Spleen (tissue), 11 donors: ENCODE measurements around the gene MUSTN1. TPM values are rescaled to one million over a fixed set of nuclear protein-coding genes. Genes with fewer than 3 reads are reported as not detected.

ENCODE experiments used
- DNase-seq: peaks from one replicate; pipeline ENCODE4 v3.0.0-alpha.2; 2020
- H3K27ac ChIP-seq, 8 donors: fragments of 200-600 bp; sonication (generic) in 7 of 8; 1 replicate in 4 of 8; 2 replicates in 4 of 8; pipeline versions ENCODE4 v1.5.0 to v1.8.0; 2016 to 2021; ENCODE audit warnings: inconsistent platforms in 4 of 8, mild to moderate bottlenecking in 4 of 8, moderate library complexity in 1 of 8
- H3K27me3 ChIP-seq, 7 donors: fragments of 200-600 bp; sonication (generic) in 6 of 7; replicated peaks in 1 of 7; 1 replicate in 4 of 7; 2 replicates in 3 of 7; pipeline versions ENCODE4 v1.5.0 to v1.8.0; 2016 to 2021; ENCODE audit warnings: inconsistent platforms in 3 of 7, mild to moderate bottlenecking in 1 of 7
- H3K36me3 ChIP-seq, 6 donors: fragments of 200-600 bp; sonication (generic) in 5 of 6; 1 replicate in 4 of 6; 2 replicates in 2 of 6; pipeline versions ENCODE4 v1.5.0 to v1.8.0; 2016 to 2021; ENCODE audit warnings: inconsistent platforms in 2 of 6
- H3K4me1 ChIP-seq, 6 donors: fragments of 200-600 bp; sonication (generic) in 5 of 6; 1 replicate in 3 of 6; 2 replicates in 3 of 6; pipeline versions ENCODE4 v1.5.0 to v1.8.0; 2016 to 2021; ENCODE audit warnings: inconsistent platforms in 3 of 6
- H3K4me3 ChIP-seq, 8 donors: fragments of 200-600 bp; sonication (generic) in 7 of 8; 1 replicate in 4 of 8; 2 replicates in 4 of 8; pipeline versions ENCODE4 v1.5.0 to v1.8.0; 2016 to 2021; ENCODE audit warnings: inconsistent platforms in 4 of 8, mild to moderate bottlenecking in 4 of 8, moderate library complexity in 2 of 8
- H3K9me3 ChIP-seq, 8 donors: fragments of 200-600 bp; sonication (generic) in 7 of 8; 1 replicate in 4 of 8; 2 replicates in 4 of 8; pipeline versions ENCODE4 v1.5.0 to v1.8.0; 2016 to 2021; ENCODE audit warnings: inconsistent platforms in 4 of 8
- POLR2A ChIP-seq, 3 donors: fragments of 450-650 bp; IDR thresholded peaks; one replicate each; pipeline ENCODE4 v1.5.1; 2017; ENCODE audit warnings: antibody characterized with exemption in 3 of 3, mild to moderate bottlenecking in 1 of 3
- POLR2AphosphoS5 ChIP-seq, 3 donors: sonication (generic); formaldehyde crosslinking; IDR thresholded peaks; one replicate each; pipeline ENCODE4 v1.5.1; 2017; ENCODE audit warnings: antibody characterized with exemption in 3 of 3
- WGBS, 5 donors: extraction: QIAGEN DNeasy Blood & Tissue Kit in 3 of 5; methylation state at CpG; one replicate each; pipeline versions ENCODE4 v1.1.5 to v1.1.7; 2013 to 2018; 5-methylcytosine and 5-hydroxymethylcytosine counted together
- intact Hi-C: fragments of 100-400 bp; cut with DNase I; formaldehyde crosslinking; loops from one replicate; pipeline ENCODE4 v1.15.0; 2023; ENCODE audit warnings: low total_unique reads
- polyA plus RNA-seq, 3 donors: library from polyadenylated mRNA; stranded (reverse); fragments of 200-250 nt; gene quantifications; one replicate each; pipeline ENCODE4 v1.2.1, GENCODE V29; 2013
- total RNA-seq, 7 donors: library from RNA; depleted of rRNA in 3 of 7; stranded (reverse); fragments of >200 nt in 3 of 7; fragmentation: NEBNext Ultra II Directional in 4 of 7; extraction: Animal tissue kit (Norgen Biotek cat#: 25700) in 4 of 7; gene quantifications; one replicate each; pipeline versions ENCODE4 v1.1.0 to v1.2.1, GENCODE V29; 2016 to 2021
- TF ChIP-seq, protein P1 (sequence below), 11 experiments: fragments of 200-600 bp in 7 of 11; fragments of 450-650 bp in 4 of 11; sonication (generic) in 4 of 11; IDR thresholded peaks in 8 of 11; conservative IDR thresholded peaks in 3 of 11; 1 replicate in 7 of 11; 2 replicates in 4 of 11; pipeline versions ENCODE4 v1.4.0 to v1.8.0; 2016 to 2021; ENCODE audit warnings: antibody characterized with exemption in 11 of 11, inconsistent platforms in 4 of 11, mild to moderate bottlenecking in 1 of 11
- donor health status: healthy with polysubstance abuse.
- donor health status: DM: no; HTN: no; CAD: no; lungs with moderate emphysema.
- donor health status: DM: no; HTN: no; CAD: no.
- donor health status: Bipolar disorder and iron deficiency.
- donor health status: healthy.
- donor health status: DM: no; HTN: no; CAD: no.
- donor health status: DM: yes; HTN: yes; CAD: no.

Gene MUSTN1
- total and polyA plus RNA-seq, 10 donors: 2.5 to 17.8 (median 5.4) TPM; not detected in 2

DNA sequence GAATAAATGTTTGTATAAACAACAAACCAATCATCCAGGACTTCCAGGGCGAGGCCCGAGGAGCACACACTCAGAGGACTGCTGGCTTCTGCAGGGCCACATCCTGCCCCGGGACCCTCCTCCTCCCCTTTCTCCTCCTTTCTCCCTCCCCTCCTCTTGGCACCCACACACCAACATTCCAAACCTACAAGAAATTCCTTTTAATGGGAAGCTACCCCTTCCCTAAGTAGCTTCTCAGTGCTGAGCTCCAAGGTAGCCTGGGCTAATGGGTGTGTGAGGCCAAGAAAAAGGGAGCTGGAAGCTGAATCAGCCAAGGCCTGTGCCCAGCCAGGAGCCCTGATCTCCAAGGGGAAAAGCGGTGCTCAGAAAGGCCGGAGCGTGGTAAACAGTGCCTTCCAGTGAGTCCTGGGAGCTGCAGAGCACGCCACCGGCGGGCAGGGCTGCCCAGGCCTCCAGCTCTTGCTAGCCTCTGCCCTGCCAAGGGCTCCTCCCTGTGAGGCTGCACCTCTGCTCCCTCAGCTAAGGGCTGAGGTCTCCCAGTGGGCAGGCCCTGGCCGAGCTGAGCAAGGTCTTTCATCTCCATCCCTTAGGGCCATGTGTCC lies 36.3 kb downstream of the MUSTN1 start:
- no peaks in the 10 kb centered on the region for H3K36me3 ChIP-seq
- WGBS, 5 donors: 84 to 90% (median 86%) methylated on average over 8 to 10 of the region's 10 CpGs
- no peaks in the 10 kb centered on the region for H3K9me3 ChIP-seq
- H3K4me1 ChIP-seq: peaks cover 0 to 17% (median 0%) of the 10 kb centered on the region in 6 donors
- no peak for TF ChIP-seq POLR2A (IDR thresholded peaks at IDR 0.05)
- TF ChIP-seq, protein P1, sequence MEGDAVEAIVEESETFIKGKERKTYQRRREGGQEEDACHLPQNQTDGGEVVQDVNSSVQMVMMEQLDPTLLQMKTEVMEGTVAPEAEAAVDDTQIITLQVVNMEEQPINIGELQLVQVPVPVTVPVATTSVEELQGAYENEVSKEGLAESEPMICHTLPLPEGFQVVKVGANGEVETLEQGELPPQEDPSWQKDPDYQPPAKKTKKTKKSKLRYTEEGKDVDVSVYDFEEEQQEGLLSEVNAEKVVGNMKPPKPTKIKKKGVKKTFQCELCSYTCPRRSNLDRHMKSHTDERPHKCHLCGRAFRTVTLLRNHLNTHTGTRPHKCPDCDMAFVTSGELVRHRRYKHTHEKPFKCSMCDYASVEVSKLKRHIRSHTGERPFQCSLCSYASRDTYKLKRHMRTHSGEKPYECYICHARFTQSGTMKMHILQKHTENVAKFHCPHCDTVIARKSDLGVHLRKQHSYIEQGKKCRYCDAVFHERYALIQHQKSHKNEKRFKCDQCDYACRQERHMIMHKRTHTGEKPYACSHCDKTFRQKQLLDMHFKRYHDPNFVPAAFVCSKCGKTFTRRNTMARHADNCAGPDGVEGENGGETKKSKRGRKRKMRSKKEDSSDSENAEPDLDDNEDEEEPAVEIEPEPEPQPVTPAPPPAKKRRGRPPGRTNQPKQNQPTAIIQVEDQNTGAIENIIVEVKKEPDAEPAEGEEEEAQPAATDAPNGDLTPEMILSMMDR (IDR thresholded peaks at IDR 0.05 in 8 of 11, conservative IDR thresholded peaks at IDR 0.05 in 3 of 11): no peak
- TF ChIP-seq POLR2AphosphoS5 (IDR thresholded peaks at IDR 0.05): no peak
- no peak overlapping the region for H3K4me3 ChIP-seq
- peak overlapping the region in 1 of 8 donors; percentile 22 for H3K27ac ChIP-seq
- no peak for DNase-seq
- intact Hi-C loops: no loop called here
- H3K27me3 ChIP-seq: no peaks in the 10 kb centered on the region

DNA sequence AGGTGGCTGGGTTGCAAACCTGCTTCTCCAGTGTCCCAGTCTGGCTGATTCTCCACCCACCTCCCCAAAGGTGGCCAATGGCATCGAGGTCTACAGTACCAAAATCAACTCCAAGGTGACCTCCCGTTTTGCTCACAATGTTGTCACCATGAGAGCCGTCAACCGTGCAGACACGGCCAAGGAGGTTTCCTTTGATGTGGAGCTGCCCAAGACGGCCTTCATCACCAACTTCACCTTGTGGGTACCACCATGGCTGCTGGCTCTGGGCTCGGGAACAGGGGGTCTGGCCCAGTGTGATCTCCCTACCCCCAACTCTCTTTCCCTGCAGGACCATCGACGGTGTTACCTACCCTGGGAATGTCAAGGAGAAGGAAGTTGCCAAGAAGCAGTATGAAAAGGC lies 38.4 kb downstream of the MUSTN1 start:
- H3K4me3 ChIP-seq: no peak overlapping the region
- no peaks in the 10 kb centered on the region for H3K9me3 ChIP-seq
- DNase-seq: no peak
- intact Hi-C loops: no loop called here
- TF ChIP-seq POLR2AphosphoS5 (IDR thresholded peaks at IDR 0.05) (no peak), POLR2A (IDR thresholded peaks at IDR 0.05) (no peak)
- TF ChIP-seq, protein P1 (IDR thresholded peaks at IDR 0.05 in 8 of 11, conservative IDR thresholded peaks at IDR 0.05 in 3 of 11): no peak
- H3K36me3 ChIP-seq: no peaks in the 10 kb centered on the region
- H3K4me1 ChIP-seq: peaks cover 0 to 20% (median 0%) of the 10 kb centered on the region in 6 donors
- no peak overlapping the region for H3K27ac ChIP-seq
- WGBS, 5 donors: 78 to 97% (median 93%) methylated on average over 9 of the region's 9 CpGs
- no peaks in the 10 kb centered on the region for H3K27me3 ChIP-seq

DNA sequence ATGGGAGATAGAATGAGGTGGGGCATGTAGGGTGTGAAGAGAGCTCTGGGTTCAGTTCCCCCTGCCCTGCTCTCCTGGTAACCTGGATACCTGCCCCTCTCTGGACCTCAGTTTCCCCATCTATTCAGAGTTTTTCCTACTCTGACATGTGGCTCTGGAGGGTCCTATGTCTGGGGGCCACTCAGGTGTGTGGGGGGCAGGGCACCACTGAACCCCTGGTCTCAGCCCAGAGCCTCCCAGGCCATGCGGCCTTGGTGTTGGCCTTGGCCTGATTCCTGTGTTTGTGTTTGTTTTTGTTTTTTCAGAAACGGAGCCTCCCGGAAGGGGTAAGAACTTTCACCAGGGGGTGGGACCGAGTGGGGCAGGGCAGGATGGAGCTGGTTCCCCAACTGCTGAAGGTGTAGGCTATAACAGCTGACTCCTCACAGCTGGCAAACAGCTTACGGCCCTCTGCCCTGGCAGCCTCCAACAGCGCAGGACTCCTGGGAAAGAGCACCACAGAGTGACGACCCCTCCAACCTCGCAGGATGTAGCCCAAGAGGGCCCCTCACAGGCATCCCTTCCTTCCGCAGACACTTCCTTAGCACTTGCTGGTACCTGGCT lies 39.4 kb downstream of the MUSTN1 start:
- Histone ChIP-seq H3K27me3 (no peaks in the 10 kb centered on the region), H3K36me3 (no peaks in the 10 kb centered on the region), H3K9me3 (no peaks in the 10 kb centered on the region), H3K4me3 (no peak overlapping the region), H3K27ac (peak overlapping the region in 3 of 8 donors; percentile 47 to 72 (median 52)), H3K4me1 (peaks cover 0 to 20% (median 0%) of the 10 kb centered on the region in 6 donors)
- TF ChIP-seq POLR2A (IDR thresholded peaks at IDR 0.05): no peak
- TF ChIP-seq, protein P1 (IDR thresholded peaks at IDR 0.05 in 8 of 11, conservative IDR thresholded peaks at IDR 0.05 in 3 of 11): no peak
- no peak for TF ChIP-seq POLR2AphosphoS5 (IDR thresholded peaks at IDR 0.05)
- 51 to 70% (median 60%) methylated on average over 9 of the region's 9 CpGs for WGBS, 5 donors
- no peak for DNase-seq
- intact Hi-C loops: no loop called here

DNA sequence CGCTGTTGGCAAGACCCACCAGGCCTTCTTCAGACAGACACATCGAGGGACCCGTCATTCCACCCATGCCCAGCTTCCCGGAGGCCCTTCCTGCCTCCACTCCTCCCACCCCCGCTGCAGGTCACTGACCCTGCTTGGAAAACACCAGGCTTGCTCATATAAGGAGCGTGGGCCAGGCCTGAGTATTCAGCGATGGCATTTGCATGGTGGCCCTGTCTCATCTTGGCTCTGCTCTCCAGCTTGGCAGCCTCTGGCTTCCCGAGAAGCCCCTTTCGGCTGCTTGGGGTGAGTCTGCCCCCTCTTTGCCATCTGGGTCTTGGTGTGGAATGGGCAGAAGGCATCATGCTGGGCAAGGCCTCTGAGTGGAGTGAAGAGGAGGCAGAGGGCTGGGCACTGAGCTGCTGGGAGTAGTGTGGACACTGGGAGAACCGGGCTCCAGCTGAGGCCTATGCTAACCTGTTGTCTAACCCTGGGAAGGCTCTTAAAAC lies 40.2 kb downstream of the MUSTN1 start, which contains the start of gene ITIH3:
Gene ITIH3 (plus strand): TSS at position 185 of the 488 bp plus-strand sequence. CDS start 8 bp downstream, at position 193.
- peaks cover 0 to 20% (median 0%) of the 10 kb centered on the region in 6 donors for H3K4me1 ChIP-seq

More for the DNA sequence above, 40.2 kb downstream of the MUSTN1 start, which contains the start of gene ITIH3:
- H3K9me3 ChIP-seq: no peaks in the 10 kb centered on the region
- WGBS, 5 donors: 45 to 83% (median 72%) methylated on average over 9 to 10 of the region's 10 CpGs
- TF ChIP-seq POLR2AphosphoS5 (IDR thresholded peaks at IDR 0.05): peak in 2 of 3 donors; percentile 15 to 72
- TF ChIP-seq, protein P1 (IDR thresholded peaks at IDR 0.05 in 8 of 11, conservative IDR thresholded peaks at IDR 0.05 in 3 of 11): no peak
- H3K36me3 ChIP-seq: no peaks in the 10 kb centered on the region
- no peaks in the 10 kb centered on the region for H3K27me3 ChIP-seq
- H3K27ac ChIP-seq: peak within 1 kb of the TSS in 6 of 8 donors; percentile 20 to 72 (median 46)
- no peak within 1 kb of the TSS for H3K4me3 ChIP-seq
- DNase-seq: no peak
- intact Hi-C loops: no loop called here
